Kidney epithelial cell (primary cell): ENCODE measurements around the gene SNTB2. TPM values are rescaled to one million over a fixed set of nuclear protein-coding genes. Genes with fewer than 3 reads are reported as not detected.

Experiments
- DNase-seq: peaks from one replicate; pipeline ENCODE4 v3.0.0-alpha.2; 2010; ENCODE audit warnings: low read depth
- H3K27me3 ChIP-seq: 2 replicates; pipeline ENCODE4 v1.6.0; 2011; ENCODE audit warnings: low read length; ENCODE audit not compliant: control insufficient read depth, insufficient read depth
- H3K36me3 ChIP-seq: 2 replicates; pipeline ENCODE4 v1.5.1; 2011; ENCODE audit warnings: low read length; ENCODE audit not compliant: control insufficient read depth, insufficient read depth
- H3K4me3 ChIP-seq: 2 replicates; pipeline ENCODE4 v1.5.1; 2011; ENCODE audit warnings: low read depth, mild to moderate bottlenecking, control low read depth, low read length
- CTCF ChIP-seq: IDR thresholded peaks from 2 replicates; pipeline ENCODE4 v1.5.1; 2011; ENCODE audit warnings: mild to moderate bottlenecking, moderate library complexity, low read length, control low read depth, inconsistent platforms; ENCODE audit not compliant: insufficient read depth, poor library complexity, severe bottlenecking
- total RNA-seq: library from RNA; depleted of rRNA; stranded (reverse); fragments of >200 nt; gene quantifications from 2 replicates; pipeline ENCODE4 v1.2.3, GENCODE V29; 2015

Gene SNTB2
- total RNA-seq, 1 donor from 2014 or later = 9.0 TPM

GRCh38 chr16:69310653-69311532, 123.9 kb downstream of the SNTB2 start, which contains the start of gene VPS4A:
VPS4A (plus strand) TSS chr16:69311350; CDS start chr16:69311512, 162 bp downstream.
- DNase-seq = peak; percentile 71
- H3K36me3 ChIP-seq = peaks cover 5% of the 10 kb centered on the region
- H3K27me3 ChIP-seq = no peaks in the 10 kb centered on the region
- peak within 1 kb of the TSS; percentile 91 for H3K4me3 ChIP-seq
- peak; percentile 74 for TF ChIP-seq CTCF

GRCh38 chr16:69311533-69312387, 124.8 kb downstream of the SNTB2 start:
- no peaks in the 10 kb centered on the region for H3K27me3 ChIP-seq
- peaks cover 5% of the 10 kb centered on the region for H3K36me3 ChIP-seq
- peak overlapping the region; percentile 91 for H3K4me3 ChIP-seq
- TF ChIP-seq CTCF = peak; percentile 31
- no peak for DNase-seq

GRCh38 chr16:69313469-69313868, 126.5 kb downstream of the SNTB2 start:
- H3K36me3 ChIP-seq = peaks cover 5% of the 10 kb centered on the region
- TF ChIP-seq CTCF = no peak
- DNase-seq = no peak
- H3K27me3 ChIP-seq = no peaks in the 10 kb centered on the region
- no peak overlapping the region for H3K4me3 ChIP-seq

GRCh38 chr16:69314534-69314933, 127.6 kb downstream of the SNTB2 start:
- peaks cover 5% of the 10 kb centered on the region for H3K36me3 ChIP-seq

More at GRCh38 chr16:69314534-69314933, 127.6 kb downstream of the SNTB2 start:
- no peak for DNase-seq
- TF ChIP-seq CTCF = no peak
- Histone ChIP-seq H3K27me3 (no peaks in the 10 kb centered on the region), H3K4me3 (no peak overlapping the region)
